ENCODE results near the gene HYAL1.

Gene HYAL1

DNA sequence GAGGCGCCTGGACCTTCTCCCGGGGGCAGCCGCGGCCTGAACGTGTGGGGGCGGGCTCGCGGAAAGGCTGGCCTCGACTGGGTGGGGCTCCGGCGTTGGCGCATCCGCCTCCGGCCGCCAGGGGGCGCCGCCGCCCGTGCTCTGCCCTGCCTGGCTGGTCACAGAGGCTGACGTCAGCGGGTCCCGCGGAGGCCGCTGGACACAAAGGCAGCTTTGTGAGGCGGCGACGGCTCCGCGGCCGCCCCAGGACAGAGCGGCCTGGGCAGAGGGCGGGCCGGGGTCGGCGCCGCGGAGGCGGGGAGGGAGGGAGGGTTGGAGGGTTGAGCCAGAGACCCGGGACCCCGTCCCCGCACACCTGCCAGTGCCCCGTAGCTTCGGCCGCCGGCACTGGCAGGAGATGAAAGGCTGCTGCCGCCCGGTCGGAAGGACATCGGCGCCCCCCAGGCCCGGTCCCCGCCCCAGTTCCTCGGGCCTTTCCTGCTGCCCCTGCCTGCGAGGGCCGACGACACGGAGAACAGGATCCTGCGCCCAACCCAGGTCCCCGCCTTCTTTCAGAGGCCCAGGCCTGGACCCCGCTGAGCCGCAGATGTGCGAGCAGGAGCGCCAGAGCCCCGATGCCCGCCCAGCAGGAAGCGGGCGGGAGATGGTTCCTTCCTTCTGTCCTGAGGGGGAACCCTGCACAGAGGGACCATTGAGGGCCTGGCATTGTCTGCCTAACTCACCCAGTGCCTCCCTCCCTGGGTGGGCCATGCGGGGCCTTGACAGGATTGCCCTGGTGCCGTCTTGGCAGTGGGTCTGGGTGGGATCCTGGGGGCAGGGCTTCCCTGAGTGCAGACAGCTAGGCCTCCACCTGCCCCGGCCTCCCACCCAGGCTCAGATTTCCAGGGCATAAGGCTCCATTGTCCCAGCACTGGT lies 43.1 kb downstream of the HYAL1 start:
- in situ Hi-C loops (cut with HindIII; ENCODE audit: low pct_ligation_motif_present, low sequenced_read_pairs): no loop called here
- H3K27ac ChIP-seq: peak overlapping the region; percentile 83
- no peaks in the 10 kb centered on the region for H3K27me3 ChIP-seq (replicated peaks)
- peak; percentile 83 for DNase-seq
- TF ChIP-seq, protein P1, sequence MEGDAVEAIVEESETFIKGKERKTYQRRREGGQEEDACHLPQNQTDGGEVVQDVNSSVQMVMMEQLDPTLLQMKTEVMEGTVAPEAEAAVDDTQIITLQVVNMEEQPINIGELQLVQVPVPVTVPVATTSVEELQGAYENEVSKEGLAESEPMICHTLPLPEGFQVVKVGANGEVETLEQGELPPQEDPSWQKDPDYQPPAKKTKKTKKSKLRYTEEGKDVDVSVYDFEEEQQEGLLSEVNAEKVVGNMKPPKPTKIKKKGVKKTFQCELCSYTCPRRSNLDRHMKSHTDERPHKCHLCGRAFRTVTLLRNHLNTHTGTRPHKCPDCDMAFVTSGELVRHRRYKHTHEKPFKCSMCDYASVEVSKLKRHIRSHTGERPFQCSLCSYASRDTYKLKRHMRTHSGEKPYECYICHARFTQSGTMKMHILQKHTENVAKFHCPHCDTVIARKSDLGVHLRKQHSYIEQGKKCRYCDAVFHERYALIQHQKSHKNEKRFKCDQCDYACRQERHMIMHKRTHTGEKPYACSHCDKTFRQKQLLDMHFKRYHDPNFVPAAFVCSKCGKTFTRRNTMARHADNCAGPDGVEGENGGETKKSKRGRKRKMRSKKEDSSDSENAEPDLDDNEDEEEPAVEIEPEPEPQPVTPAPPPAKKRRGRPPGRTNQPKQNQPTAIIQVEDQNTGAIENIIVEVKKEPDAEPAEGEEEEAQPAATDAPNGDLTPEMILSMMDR (IDR thresholded peaks at IDR 0.05; ENCODE audit: low read depth, low read length, missing control alignments): peak; percentile 66
- peak overlapping the region; percentile 60 for H3K4me3 ChIP-seq (ENCODE audit: low read depth, low read length)
- peaks cover 33% of the 10 kb centered on the region for H3K36me3 ChIP-seq (replicated peaks)

DNA sequence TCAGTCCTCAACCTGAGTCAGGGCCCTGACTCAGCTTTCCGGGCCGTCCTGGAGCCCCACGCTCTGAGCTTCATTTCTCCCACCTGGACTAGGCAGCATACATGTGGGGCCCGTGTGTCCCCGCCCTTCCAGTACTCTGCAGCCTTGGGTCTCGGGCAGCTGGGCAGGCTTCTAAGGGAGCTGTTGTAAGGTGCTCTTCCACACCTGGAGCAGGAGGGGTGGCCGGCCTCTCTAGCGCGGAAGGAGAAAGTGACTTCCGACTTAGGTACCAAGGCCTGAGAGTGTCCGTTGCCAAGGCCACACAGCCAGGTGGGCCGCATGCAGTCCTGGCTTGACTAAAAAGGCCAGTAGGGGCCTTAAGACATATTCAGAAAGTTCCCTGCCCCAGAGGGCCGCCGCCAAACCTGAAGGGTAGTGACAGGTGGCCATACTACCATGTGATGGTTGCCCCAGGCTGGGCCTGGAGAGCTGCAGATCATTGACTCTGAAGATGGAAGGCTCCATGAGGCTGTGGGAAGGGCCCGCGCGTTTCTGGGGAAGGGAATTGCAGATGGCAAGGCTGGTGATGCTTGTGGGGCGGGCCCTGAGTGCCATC lies 43.8 kb downstream of the HYAL1 start:
- Histone ChIP-seq H3K4me3 (ENCODE audit: low read depth, low read length) (no peak overlapping the region), H3K27ac (no peak overlapping the region), H3K36me3 (replicated peaks) (peaks cover 41% of the 10 kb centered on the region), H3K27me3 (replicated peaks) (no peaks in the 10 kb centered on the region)
- TF ChIP-seq, protein P1 (IDR thresholded peaks at IDR 0.05; ENCODE audit: low read depth, low read length, missing control alignments): no peak
- in situ Hi-C loops (cut with HindIII; ENCODE audit: low pct_ligation_motif_present, low sequenced_read_pairs): no loop called here
- DNase-seq: no peak

DNA sequence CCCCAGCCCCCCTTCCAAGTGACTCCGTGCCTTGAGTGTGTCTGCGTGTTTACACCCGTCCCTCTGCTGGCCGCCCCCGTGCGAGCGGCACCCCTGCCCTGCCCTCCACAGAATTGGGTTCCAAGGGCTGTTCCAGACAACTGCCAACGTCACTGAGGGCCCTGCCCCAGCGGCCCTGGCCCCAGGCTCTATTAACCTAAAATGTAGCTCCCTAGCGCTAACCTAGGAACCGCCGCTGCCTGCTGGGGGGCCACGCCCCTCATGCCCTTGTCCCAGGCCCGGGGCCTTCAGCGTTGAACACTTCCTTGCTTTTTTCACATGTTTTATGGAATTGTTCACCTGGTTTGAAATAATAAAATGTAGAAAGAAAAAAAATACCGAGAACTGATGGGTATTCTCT lies 44.4 kb downstream of the HYAL1 start:
- Histone ChIP-seq H3K27ac (no peak overlapping the region), H3K36me3 (replicated peaks) (peaks cover 46% of the 10 kb centered on the region), H3K4me3 (ENCODE audit: low read depth, low read length) (no peak overlapping the region), H3K27me3 (replicated peaks) (no peaks in the 10 kb centered on the region)
- in situ Hi-C loops (cut with HindIII; ENCODE audit: low pct_ligation_motif_present, low sequenced_read_pairs): no loop called here
- no peak for DNase-seq
- TF ChIP-seq, protein P1 (IDR thresholded peaks at IDR 0.05; ENCODE audit: low read depth, low read length, missing control alignments): no peak

DNA sequence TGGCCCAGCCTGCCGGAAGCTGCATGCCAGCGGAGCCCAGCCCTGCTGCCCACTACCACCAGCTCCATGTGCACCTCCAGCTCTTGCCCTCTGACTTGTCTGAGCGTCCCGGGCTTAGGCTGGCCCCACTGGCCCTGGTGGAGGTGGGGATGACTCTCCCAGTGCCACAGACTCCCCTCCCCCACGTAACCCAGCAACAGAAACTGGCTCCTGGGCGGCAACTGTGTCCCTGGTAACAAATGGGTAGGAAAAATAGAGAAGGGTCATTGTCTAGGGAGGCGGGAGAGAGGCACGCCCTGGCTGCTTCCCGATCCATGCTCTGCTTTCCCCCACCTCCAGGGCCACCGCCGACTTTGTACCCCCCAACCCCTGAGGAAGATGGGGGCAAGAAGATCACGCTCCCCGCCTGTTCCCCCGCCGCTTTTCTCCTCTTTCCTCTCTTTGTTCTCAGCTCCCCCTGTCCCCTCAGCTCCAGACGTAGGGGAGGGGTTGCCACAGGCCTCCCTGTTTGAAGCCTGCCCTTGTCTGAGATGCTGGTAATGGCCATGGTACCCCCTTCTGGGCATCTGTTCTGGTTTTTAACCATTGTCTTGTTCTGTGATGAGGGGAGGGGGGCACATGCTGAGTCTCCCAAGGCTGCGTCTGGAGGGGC lies 45.2 kb downstream of the HYAL1 start:
- no peaks in the 10 kb centered on the region for H3K27me3 ChIP-seq (replicated peaks)
- in situ Hi-C loops (cut with HindIII; ENCODE audit: low pct_ligation_motif_present, low sequenced_read_pairs): no loop called here
- H3K36me3 ChIP-seq (replicated peaks): peaks cover 55% of the 10 kb centered on the region
- no peak overlapping the region for H3K27ac ChIP-seq
- no peak for DNase-seq
- H3K4me3 ChIP-seq (ENCODE audit: low read depth, low read length): no peak overlapping the region
- TF ChIP-seq, protein P1 (IDR thresholded peaks at IDR 0.05; ENCODE audit: low read depth, low read length, missing control alignments): no peak

DNA sequence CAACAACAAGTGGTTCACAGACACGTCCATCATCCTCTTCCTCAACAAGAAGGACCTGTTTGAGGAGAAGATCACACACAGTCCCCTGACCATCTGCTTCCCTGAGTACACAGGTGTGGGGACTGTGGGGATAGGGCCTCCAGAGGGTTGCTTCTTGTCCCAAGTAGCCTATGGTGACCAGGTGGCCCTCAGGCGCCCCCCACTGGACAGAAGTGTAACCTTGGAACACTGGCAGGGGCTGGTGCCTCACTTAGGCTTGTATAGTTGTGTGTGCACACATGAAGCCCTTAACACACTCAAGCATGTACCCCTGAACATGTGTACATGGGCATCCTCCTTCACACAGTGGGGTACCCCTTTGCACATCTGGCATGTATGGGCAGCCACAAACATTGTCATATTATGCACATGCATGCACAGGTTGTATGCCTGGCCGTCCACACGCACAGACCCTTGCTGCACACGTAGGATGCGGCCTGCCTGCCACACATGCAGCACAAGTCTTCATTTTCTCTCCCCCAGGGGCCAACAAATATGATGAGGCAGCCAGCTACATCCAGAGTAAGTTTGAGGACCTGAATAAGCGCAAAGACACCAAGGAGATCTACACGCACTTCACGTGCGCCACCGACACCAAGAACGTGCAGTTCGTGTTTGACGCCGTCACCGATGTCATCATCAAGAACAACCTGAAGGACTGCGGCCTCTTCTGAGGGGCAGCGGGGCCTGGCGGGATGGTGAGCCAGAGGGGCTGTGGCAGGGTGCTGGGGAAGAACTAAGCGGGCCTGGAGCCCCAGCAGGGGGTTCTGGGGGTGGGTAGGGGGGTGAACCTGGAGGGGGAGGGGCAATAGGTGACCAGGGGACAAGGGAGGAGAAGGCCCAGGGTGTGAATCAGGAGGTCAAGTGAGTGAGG lies 46.1 kb downstream of the HYAL1 start:
- peaks cover 63% of the 10 kb centered on the region for H3K36me3 ChIP-seq (replicated peaks)
- DNase-seq: no peak

More for the DNA sequence above, 46.1 kb downstream of the HYAL1 start:
- TF ChIP-seq, protein P1 (IDR thresholded peaks at IDR 0.05; ENCODE audit: low read depth, low read length, missing control alignments): peak; percentile 79
- Histone ChIP-seq H3K27ac (no peak overlapping the region), H3K4me3 (ENCODE audit: low read depth, low read length) (no peak overlapping the region), H3K27me3 (replicated peaks) (no peaks in the 10 kb centered on the region)
- in situ Hi-C loops (cut with HindIII; ENCODE audit: low pct_ligation_motif_present, low sequenced_read_pairs): no loop called here

All from brain microvascular endothelial cell (primary cell).